Coronary artery (tissue), 2 donors: ENCODE results near the gene MAPK14.

Experiments used
- DNase-seq: peaks from one replicate; pipeline ENCODE4 v3.0.0-alpha.2; 2017; ENCODE audit warnings: low spot score
- H3K27ac ChIP-seq, 2 donors: fragments of 200-600 bp; sonication (generic); one replicate each; pipeline ENCODE4 v1.5.1; 2016 to 2019
- H3K4me3 ChIP-seq: fragments of 200-600 bp; sonication (generic); 2 replicates; pipeline ENCODE4 v1.5.1; 2016; ENCODE audit warnings: mild to moderate bottlenecking, moderate library complexity
- CTCF ChIP-seq: fragments of 200-600 bp; sonication (generic); IDR thresholded peaks from one replicate; pipeline ENCODE4 v1.5.1; 2019; ENCODE audit warnings: antibody characterized with exemption

MAPK14 gene

GRCh38 chr6:36035225-36035624 lies 7.6 kb downstream of the MAPK14 start:
- TF ChIP-seq CTCF, result no peak
- no peak for DNase-seq
- Histone ChIP-seq H3K27ac (no peak overlapping the region), H3K4me3 (no peak overlapping the region)

GRCh38 chr6:36038120-36038876 lies 10.7 kb downstream of the MAPK14 start:
- no peak for DNase-seq
- no peak for TF ChIP-seq CTCF
- Histone ChIP-seq H3K27ac (peak overlapping the region; percentile 15 to 17), H3K4me3 (peak overlapping the region; percentile 22)

- no peak for DNase-seq
- no peak for TF ChIP-seq CTCF
- peak overlapping the region in 1 of 2 donors; percentile 15 for H3K27ac ChIP-seq
- no peak overlapping the region for H3K4me3 ChIP-seq
These were observed 11.5 kb downstream of the MAPK14 start for GRCh38 chr6:36039112-36039511.

- Histone ChIP-seq H3K4me3 (no peak overlapping the region), H3K27ac (no peak overlapping the region)
- TF ChIP-seq CTCF, result no peak
- no peak for DNase-seq
These were observed 13.3 kb downstream of the MAPK14 start for GRCh38 chr6:36040958-36041357.

- H3K4me3 ChIP-seq, result no peak overlapping the region
- no peak for DNase-seq
- no peak for TF ChIP-seq CTCF
- no peak overlapping the region for H3K27ac ChIP-seq
These were observed 15.1 kb downstream of the MAPK14 start for GRCh38 chr6:36042618-36043260.

GRCh38 chr6:36049582-36049981 lies 22.0 kb downstream of the MAPK14 start:
- TF ChIP-seq CTCF, result no peak
- H3K4me3 ChIP-seq, result no peak overlapping the region
- H3K27ac ChIP-seq, result no peak overlapping the region
- no peak for DNase-seq

GRCh38 chr6:36050305-36050704 lies 22.7 kb downstream of the MAPK14 start:
- DNase-seq, result no peak
- no peak overlapping the region for H3K27ac ChIP-seq
- H3K4me3 ChIP-seq, result no peak overlapping the region
- TF ChIP-seq CTCF, result no peak
